Measurements from ENCODE around the gene ZNF664. TPM values are rescaled to one million over a fixed set of nuclear protein-coding genes. Genes with fewer than 3 reads are reported as not detected.

The ZNF664 gene
- total and polyA plus RNA-seq, 9 of the 15 experiments (the other 6 are each of a cell fraction or from before 2014, with no cell fraction given), result 3.3 to 101 (median 63.6) TPM

DNA sequence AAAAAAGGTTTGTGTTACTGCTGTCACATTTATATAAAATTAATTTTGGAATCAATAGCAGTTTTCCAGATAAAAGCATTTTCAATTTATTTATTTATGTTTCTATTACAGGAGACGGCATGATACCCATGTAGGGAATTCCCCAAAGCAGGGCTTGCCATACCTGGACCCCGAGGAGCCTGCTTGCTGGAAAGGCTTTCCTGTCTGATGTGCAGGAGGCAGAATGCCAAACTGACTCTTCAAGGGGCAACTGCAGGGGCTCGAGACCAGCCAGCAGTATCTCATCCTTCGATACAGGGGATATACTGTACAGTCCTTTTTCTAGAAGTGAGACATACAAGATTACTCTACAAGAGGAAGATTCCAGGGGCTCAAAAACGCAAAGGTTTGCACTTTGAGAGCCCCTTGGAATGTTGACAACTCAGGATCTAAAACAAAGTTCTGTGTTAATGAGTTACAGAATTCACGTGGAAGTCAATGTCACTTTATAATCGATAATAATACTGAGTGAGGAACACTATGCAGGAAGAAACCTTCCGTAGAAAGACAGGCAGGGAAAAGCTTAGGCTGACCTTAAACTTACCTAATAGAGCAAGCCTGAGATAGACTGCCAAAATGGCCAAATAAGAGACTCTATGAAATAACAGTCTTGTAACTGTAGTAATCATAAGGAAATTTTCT is 38.6 kb downstream of the ZNF664 start (continued):
- TF ChIP-seq, protein P1, sequence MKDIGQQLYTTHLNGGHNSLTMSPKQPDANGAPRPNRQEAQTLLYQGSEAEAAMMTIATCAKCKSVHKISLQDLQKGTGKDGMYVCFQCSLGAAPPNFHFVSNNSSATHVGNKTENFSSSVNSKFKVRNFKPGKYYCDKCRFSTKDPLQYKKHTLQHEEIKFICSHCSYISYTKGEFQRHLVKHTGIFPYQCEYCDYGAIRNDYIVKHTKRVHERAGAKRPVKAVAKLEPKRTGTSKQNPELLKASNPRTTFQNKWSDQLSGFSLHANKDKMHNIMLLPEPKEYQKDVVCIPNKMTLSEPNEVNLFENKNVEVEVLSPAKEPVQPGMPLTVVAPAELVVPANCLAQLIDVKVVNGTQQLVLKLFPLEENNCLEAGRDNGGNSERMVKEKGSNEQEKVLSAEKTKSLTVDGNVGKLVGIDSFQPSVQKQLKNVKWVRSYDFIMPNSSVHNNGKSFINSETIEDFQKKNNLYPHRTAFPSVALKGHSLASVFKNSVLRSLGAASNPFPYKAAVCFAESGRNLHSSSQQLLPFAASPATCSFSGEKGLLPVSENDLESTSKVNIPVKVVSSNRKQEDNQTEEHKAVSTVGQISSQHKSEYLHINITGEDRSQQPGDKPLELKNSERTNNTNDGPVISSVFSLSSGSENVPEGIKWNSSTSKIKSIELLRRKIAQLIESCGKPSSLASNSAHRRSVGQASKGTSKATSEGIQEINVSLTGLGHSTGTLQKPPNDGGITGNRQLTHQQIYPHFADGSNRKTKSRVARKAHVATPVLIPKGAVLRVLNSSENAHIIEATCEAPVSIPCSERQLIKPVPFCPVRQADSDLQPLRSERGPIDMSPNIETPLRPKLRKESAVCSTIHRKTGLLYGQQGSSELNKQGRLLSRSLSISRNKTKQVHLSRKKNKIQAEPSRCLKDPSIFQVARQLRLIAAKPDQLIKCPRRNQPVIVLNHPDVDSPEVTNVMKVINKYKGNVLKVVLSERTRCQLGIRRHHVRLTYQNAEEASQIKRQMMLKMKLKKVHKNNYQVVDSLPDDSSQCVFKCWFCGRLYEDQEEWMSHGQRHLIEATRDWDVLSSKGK (CRISPR knock-in tag; IDR thresholded peaks at IDR 0.05), result no peak
- TF ChIP-seq CBFA2T2 (conservative IDR thresholded peaks at IDR 0.05), result no peak
- no peak for TF ChIP-seq HSF4 (CRISPR knock-in tag; IDR thresholded peaks at IDR 0.05; ENCODE audit: borderline replicate concordance)
- TF ChIP-seq TOE1 (IDR thresholded peaks at IDR 0.05; ENCODE audit: borderline replicate concordance), result no peak
- TF ChIP-seq TOE1 (CRISPR knock-in tag; IDR thresholded peaks at IDR 0.05; ENCODE audit: borderline replicate concordance, low read depth), result no peak
- TF ChIP-seq, protein P2, sequence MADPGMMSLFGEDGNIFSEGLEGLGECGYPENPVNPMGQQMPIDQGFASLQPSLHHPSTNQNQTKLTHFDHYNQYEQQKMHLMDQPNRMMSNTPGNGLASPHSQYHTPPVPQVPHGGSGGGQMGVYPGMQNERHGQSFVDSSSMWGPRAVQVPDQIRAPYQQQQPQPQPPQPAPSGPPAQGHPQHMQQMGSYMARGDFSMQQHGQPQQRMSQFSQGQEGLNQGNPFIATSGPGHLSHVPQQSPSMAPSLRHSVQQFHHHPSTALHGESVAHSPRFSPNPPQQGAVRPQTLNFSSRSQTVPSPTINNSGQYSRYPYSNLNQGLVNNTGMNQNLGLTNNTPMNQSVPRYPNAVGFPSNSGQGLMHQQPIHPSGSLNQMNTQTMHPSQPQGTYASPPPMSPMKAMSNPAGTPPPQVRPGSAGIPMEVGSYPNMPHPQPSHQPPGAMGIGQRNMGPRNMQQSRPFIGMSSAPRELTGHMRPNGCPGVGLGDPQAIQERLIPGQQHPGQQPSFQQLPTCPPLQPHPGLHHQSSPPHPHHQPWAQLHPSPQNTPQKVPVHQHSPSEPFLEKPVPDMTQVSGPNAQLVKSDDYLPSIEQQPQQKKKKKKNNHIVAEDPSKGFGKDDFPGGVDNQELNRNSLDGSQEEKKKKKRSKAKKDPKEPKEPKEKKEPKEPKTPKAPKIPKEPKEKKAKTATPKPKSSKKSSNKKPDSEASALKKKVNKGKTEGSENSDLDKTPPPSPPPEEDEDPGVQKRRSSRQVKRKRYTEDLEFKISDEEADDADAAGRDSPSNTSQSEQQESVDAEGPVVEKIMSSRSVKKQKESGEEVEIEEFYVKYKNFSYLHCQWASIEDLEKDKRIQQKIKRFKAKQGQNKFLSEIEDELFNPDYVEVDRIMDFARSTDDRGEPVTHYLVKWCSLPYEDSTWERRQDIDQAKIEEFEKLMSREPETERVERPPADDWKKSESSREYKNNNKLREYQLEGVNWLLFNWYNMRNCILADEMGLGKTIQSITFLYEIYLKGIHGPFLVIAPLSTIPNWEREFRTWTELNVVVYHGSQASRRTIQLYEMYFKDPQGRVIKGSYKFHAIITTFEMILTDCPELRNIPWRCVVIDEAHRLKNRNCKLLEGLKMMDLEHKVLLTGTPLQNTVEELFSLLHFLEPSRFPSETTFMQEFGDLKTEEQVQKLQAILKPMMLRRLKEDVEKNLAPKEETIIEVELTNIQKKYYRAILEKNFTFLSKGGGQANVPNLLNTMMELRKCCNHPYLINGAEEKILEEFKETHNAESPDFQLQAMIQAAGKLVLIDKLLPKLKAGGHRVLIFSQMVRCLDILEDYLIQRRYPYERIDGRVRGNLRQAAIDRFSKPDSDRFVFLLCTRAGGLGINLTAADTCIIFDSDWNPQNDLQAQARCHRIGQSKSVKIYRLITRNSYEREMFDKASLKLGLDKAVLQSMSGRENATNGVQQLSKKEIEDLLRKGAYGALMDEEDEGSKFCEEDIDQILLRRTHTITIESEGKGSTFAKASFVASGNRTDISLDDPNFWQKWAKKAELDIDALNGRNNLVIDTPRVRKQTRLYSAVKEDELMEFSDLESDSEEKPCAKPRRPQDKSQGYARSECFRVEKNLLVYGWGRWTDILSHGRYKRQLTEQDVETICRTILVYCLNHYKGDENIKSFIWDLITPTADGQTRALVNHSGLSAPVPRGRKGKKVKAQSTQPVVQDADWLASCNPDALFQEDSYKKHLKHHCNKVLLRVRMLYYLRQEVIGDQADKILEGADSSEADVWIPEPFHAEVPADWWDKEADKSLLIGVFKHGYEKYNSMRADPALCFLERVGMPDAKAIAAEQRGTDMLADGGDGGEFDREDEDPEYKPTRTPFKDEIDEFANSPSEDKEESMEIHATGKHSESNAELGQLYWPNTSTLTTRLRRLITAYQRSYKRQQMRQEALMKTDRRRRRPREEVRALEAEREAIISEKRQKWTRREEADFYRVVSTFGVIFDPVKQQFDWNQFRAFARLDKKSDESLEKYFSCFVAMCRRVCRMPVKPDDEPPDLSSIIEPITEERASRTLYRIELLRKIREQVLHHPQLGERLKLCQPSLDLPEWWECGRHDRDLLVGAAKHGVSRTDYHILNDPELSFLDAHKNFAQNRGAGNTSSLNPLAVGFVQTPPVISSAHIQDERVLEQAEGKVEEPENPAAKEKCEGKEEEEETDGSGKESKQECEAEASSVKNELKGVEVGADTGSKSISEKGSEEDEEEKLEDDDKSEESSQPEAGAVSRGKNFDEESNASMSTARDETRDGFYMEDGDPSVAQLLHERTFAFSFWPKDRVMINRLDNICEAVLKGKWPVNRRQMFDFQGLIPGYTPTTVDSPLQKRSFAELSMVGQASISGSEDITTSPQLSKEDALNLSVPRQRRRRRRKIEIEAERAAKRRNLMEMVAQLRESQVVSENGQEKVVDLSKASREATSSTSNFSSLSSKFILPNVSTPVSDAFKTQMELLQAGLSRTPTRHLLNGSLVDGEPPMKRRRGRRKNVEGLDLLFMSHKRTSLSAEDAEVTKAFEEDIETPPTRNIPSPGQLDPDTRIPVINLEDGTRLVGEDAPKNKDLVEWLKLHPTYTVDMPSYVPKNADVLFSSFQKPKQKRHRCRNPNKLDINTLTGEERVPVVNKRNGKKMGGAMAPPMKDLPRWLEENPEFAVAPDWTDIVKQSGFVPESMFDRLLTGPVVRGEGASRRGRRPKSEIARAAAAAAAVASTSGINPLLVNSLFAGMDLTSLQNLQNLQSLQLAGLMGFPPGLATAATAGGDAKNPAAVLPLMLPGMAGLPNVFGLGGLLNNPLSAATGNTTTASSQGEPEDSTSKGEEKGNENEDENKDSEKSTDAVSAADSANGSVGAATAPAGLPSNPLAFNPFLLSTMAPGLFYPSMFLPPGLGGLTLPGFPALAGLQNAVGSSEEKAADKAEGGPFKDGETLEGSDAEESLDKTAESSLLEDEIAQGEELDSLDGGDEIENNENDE (IDR thresholded peaks at IDR 0.05; ENCODE audit: low read depth, low read length), result no peak
- no peak for TF ChIP-seq RBM34 (IDR thresholded peaks at IDR 0.05; ENCODE audit: borderline replicate concordance, insufficient read depth, low read length)
- TF ChIP-seq FOXM1 (IDR thresholded peaks at IDR 0.05; ENCODE audit: low read depth), result no peak
- no peak for TF ChIP-seq FOXM1 (CRISPR knock-in tag; IDR thresholded peaks at IDR 0.05; ENCODE audit: low read depth)
